Urothelium cell line (cell line): Measurements from ENCODE around the gene SBF2.
A peak's percentile ranks its signal among the peaks of the same experiment; 100 is the strongest.

Experiments used
- DNase-seq: peaks from one replicate; pipeline ENCODE4 v3.0.0; 2011; ENCODE audit warnings: low spot score, mixed read lengths
- FAIRE-seq: peaks from 2 replicates; lab custom pipeline; 2011; peaks lifted over from hg19 to GRCh38; lab: Jason Lieb, UNC

Gene SBF2

GRCh38 chr11:9927670-9928069 lies 366.3 kb downstream of the SBF2 start:
- DNase-seq, result no peak
- no peak for FAIRE-seq

GRCh38 chr11:9923280-9923679 lies 370.7 kb downstream of the SBF2 start:
- FAIRE-seq (no peak), DNase-seq (no peak)

GRCh38 chr11:9922806-9923205 lies 371.2 kb downstream of the SBF2 start:
- DNase-seq (no peak), FAIRE-seq (no peak)

GRCh38 chr11:9916480-9916879 lies 377.5 kb downstream of the SBF2 start:
- FAIRE-seq, result no peak

GRCh38 chr11:9914064-9914463 lies 380.0 kb downstream of the SBF2 start:
- no peak for FAIRE-seq
- no peak for DNase-seq

More at GRCh38 chr11:9916480-9916879, 377.5 kb downstream of the SBF2 start:
- no peak for DNase-seq

- DNase-seq, result peak; percentile 51
- FAIRE-seq, result peak; percentile 48
These were observed 387.8 kb downstream of the SBF2 start for GRCh38 chr11:9905960-9906791.

GRCh38 chr11:9905501-9905951 lies 388.5 kb downstream of the SBF2 start:
- DNase-seq (no peak), FAIRE-seq (no peak)

- no peak for DNase-seq
- FAIRE-seq, result no peak
These were observed 390.4 kb downstream of the SBF2 start for GRCh38 chr11:9903579-9903978.

- no peak for FAIRE-seq
- DNase-seq, result no peak
These were observed 392.1 kb downstream of the SBF2 start for GRCh38 chr11:9901943-9902342.

GRCh38 chr11:9900253-9900652 lies 393.8 kb downstream of the SBF2 start:
- FAIRE-seq (peak; percentile 62), DNase-seq (peak; percentile 39)

- FAIRE-seq, result no peak
These were observed 394.3 kb downstream of the SBF2 start for GRCh38 chr11:9899676-9900075.

GRCh38 chr11:9896902-9897301 lies 397.1 kb downstream of the SBF2 start:
- DNase-seq, result no peak
- no peak for FAIRE-seq

More at GRCh38 chr11:9899676-9900075, 394.3 kb downstream of the SBF2 start:
- DNase-seq, result no peak

- DNase-seq (no peak), FAIRE-seq (no peak)
These were observed 399.0 kb downstream of the SBF2 start for GRCh38 chr11:9895006-9895405.

- FAIRE-seq (no peak), DNase-seq (no peak)
These were observed 400.5 kb downstream of the SBF2 start for GRCh38 chr11:9893474-9893873.

GRCh38 chr11:9888938-9889337 lies 405.1 kb downstream of the SBF2 start:
- FAIRE-seq (no peak), DNase-seq (no peak)

GRCh38 chr11:9887472-9887871 lies 406.5 kb downstream of the SBF2 start:
- DNase-seq (no peak), FAIRE-seq (no peak)

- FAIRE-seq, result no peak
These were observed 407.4 kb downstream of the SBF2 start for GRCh38 chr11:9886595-9886994.

GRCh38 chr11:9884601-9885000 lies 409.4 kb downstream of the SBF2 start:
- no peak for FAIRE-seq

More at GRCh38 chr11:9886595-9886994, 407.4 kb downstream of the SBF2 start:
- no peak for DNase-seq

GRCh38 chr11:9880657-9881056 lies 413.4 kb downstream of the SBF2 start:
- DNase-seq, result no peak

More at GRCh38 chr11:9884601-9885000, 409.4 kb downstream of the SBF2 start:
- no peak for DNase-seq

GRCh38 chr11:9878936-9879335 lies 415.1 kb downstream of the SBF2 start:
- no peak for FAIRE-seq
- DNase-seq, result no peak

More at GRCh38 chr11:9880657-9881056, 413.4 kb downstream of the SBF2 start:
- no peak for FAIRE-seq

GRCh38 chr11:9876331-9876730 lies 417.7 kb downstream of the SBF2 start:
- DNase-seq, result no peak
- no peak for FAIRE-seq

GRCh38 chr11:9875862-9876261 lies 418.2 kb downstream of the SBF2 start:
- DNase-seq (no peak), FAIRE-seq (no peak)
